Sciatic nerve (tissue), 2 donors: Measurements from ENCODE around the gene SMIM26. TPM values are rescaled to one million over a fixed set of nuclear protein-coding genes. Genes with fewer than 3 reads are reported as not detected.

Experiments
- ATAC-seq: fragments of 200-7000 bp; cut with Tn5 transposase; one replicate; pipeline ENCODE4 v1.9.1; 2020; ENCODE audit warnings: mild to moderate bottlenecking, moderate library complexity
- DNase-seq: peaks from one replicate; pipeline ENCODE4 v3.0.0-alpha.2; 2020; ENCODE audit warnings: low spot score
- intact Hi-C: fragments of 100-400 bp; cut with DNase I; formaldehyde crosslinking; loops from one replicate; pipeline ENCODE4 v1.14.2; 2022
- total RNA-seq: library from RNA; stranded (reverse); fragmentation: NEBNext Ultra II Directional; extraction: Animal tissue kit (Norgen Biotek cat#: 25700); gene quantifications from one replicate; pipeline ENCODE4 v1.2.1, GENCODE V29; 2021
- donor health status: DM: no; HTN: no; CAD: no.
- donor health status: DM: no; HTN: no; CAD: no.

SMIM26 gene
- total RNA-seq, 1 donor from 2014 or later, result 53.0 TPM

DNA sequence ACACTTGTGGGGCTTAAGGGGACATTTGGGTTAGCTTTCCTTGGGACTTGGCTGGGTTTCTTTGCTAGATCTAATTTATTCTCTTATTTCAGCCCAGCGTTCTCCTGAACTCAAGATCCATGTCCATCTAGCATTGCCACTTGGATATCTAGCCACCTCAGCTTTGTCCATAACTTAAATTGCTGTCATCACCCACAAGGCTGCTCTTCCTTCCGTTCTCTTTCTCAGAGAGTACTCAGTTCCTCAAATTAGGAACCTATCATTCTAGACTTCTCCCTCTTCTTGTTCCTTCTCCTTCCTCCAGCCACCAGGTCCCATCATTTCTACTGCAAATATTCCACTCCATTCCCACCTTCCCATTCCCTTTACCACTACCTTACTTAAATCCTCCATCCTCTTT, 4.3 kb downstream of the SMIM26 start:
- intact Hi-C loops, result no loop called here
- ATAC-seq (no peak), DNase-seq (no peak)

DNA sequence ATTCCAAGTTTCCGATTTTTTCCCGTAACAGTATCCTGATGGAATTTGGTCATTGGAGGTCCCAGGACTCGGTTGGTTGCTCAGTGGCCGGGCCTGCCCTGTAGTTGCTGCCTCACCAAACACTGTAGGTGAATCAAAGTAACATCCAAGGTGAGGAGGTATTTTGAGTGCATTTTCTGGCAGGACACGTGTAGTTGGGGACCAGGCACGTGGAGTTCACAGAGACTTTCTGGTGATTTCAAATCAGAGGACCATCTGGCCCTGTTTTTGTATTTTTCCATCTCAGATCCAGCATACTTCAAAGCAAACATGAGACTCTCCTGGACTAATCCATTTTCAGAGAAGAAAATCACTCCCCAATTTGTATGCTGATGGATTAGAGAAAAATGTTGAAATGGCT, 10.7 kb downstream of the SMIM26 start:
- intact Hi-C loops, result no loop called here
- no peak for DNase-seq
- no peak for ATAC-seq

DNA sequence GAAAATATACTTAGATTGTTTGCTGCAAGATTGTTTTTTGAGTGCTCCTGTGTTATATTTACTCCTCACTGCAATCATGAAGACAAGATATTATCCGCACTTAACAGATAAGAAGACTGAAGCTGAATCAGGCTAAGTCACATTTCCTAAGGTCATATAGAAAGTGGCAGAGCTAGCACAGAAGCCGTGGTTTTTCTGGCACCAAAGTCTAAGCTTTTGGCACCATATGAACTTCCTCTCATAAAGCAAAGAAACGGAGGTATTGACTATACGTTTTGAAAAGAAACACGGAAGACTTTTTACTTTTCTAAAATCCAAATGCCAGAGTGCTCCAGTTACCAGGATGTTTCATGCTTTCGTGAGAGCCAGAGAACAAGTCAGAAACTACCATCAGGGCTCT, 11.3 kb downstream of the SMIM26 start:
- ATAC-seq, result no peak
- intact Hi-C loops, result no loop called here
- no peak for DNase-seq

DNA sequence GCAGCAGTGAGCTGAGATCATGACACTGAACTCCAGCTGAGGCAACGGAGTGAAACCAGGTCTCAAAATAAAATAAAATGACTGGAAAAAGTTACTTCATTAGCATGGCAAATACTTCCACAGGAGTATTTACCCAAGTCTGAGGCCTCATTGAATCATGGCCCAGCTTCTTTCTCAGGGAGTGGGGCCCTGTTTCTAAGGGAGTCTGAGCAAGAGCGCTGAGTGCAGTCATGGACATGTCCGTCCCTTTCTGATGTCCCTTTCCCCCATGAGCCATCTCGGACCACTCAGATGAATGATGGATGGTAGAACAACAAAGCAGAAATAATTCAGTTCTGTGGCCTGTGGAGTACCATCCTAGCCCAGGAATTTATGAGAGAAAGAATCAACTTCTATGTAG, 12.8 kb downstream of the SMIM26 start:
- ATAC-seq, result no peak
- DNase-seq, result no peak
- intact Hi-C loops, result no loop called here

DNA sequence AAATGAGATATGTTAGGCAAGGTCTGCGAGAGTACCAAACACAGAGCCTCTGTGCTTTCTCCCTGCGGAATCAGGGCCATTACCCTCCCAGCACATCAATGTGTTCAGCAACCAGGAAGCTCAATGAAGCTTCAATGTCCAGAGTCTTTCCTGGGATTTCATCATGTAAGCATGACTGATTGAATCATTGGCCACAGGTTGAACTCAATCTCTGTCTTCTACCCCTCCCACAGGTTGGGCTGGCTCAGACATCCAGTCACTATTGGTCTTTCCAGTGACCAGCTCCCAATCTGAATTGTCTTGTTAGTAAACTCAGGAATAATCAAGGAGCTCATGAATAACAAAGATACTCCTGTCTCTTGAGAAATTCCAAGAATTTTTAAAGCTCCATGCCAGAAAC, 17.9 kb downstream of the SMIM26 start:
- no peak for DNase-seq
- no peak for ATAC-seq
- intact Hi-C loops, result no loop called here

DNA sequence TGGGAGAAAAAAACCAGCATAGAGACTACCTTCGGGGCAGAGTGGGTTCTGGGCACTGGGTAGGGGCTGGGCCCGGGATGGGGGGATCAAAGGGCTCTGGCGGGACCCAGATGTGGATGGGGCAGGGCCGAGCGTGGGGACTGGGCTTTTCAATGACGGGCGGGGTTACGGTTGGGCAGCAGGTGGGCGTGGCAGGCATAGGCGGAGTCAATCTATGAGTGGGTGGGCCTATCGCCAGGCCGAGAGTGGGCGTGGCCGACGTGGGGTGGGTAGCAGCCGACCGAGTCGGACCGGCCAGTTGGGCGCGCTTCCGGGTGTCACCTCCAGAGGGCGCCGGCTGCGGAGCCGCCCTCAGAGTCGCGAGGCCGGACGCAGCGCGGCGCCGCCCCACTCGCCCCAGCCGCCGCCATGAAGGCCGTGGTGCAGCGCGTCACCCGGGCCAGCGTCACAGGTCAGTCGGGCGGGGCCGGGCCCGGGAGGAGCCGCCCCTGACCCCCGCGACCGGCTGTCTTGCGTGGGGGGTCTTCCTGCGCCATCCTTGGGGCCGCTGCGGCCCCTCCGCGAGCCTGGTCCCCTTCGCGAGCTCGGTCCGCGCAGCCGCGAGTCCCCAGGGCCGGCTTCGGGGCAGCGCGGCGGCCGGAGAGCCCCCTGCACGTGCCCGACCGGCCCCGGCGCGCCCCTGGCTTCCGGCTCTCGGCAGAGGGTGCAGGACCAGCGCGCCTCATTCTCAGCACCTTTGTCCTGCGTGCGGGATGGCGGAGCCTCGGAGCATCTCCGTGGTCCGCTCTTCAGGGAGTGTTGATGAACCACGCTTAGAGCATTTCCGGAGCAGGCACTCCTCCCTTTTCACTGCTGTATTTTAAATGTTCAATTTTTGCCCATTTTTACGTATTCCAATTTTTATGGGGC, 20.7 kb downstream of the SMIM26 start, which contains the start of gene DTD1:
TSS of gene DTD1 (plus strand) at position 390 of the 909 bp plus-strand sequence. CDS start at position 409, 19 bp downstream.
- ATAC-seq (peak; percentile 98), DNase-seq (peak; percentile 97)
- intact Hi-C loops, result no loop called here

DNA sequence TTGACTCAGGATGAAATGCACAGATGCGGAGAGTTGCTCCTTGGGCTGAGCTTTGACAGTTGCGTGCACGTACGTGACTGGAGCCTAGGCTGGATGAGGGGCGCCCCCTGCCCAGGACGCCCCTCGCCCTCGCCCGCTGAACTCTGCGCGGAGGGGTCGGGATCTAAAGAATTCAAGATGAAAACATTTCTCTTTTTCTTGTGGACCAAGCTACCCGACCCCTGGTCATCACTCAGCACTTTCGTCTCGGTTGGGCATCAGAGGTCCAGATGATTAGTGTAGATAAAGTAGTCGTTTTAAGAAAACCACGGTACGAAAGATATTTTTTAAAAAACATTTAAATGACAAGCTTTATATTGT, 21.3 kb downstream of the SMIM26 start:
- no peak for DNase-seq
- intact Hi-C loops, result no loop called here
- no peak for ATAC-seq

DNA sequence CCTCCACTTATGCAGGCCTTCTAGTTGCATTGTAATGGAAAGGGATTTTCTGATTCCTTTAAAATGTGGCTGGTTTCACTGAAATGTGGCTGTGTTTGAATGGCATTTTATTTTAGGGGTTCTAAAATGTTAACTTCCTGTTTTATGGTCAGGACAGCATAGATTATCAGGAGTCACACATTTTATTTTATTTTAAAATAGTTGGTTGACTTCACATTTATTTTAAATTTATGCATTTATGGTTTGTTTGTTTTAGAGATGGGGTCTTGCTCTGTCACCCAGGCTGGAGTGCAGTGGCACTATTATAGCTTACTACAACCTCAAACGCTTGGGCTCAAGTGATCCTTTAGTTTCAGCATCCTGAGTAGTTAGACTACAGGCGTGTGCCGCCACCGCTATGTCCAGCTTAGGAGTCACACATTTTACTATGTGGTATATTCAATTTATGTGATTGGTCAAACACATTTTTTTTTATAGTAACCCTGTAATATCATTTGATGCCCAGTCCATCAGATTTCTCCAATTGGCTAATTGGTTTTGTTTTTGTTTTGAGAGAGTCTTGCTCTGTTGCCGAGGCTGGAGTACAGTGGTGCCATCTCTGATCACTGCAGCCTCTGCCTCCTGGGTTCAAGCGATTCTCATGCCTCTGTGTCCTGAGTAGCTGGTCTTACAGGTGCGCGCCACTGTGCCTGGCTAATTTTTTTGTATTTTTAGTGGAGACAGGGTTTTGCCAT, 22.9 kb downstream of the SMIM26 start:
- intact Hi-C loops, result no loop called here

DNA sequence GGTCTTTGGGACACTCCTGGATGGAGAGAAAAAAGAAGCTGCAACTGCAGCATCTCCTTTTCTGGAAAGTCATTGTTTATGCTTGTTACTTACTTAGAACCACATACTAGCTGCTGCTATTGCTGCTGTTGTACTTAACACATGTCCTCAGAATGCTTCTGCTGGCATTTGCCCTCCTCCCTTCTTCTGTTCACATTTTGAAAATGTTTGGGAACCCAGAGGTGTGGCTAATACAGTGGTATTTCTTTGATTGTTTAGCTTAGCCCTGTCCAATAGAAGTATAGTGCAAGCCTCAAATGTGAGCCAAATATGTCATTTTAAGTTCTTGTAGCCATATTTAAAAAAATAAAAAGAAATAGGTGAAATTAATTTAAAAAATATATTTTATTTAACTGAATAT, 29.0 kb downstream of the SMIM26 start:
- ATAC-seq, result no peak
- intact Hi-C loops, result no loop called here
- no peak for DNase-seq

More for the DNA sequence above, 22.9 kb downstream of the SMIM26 start:
- ATAC-seq (no peak), DNase-seq (no peak)

DNA sequence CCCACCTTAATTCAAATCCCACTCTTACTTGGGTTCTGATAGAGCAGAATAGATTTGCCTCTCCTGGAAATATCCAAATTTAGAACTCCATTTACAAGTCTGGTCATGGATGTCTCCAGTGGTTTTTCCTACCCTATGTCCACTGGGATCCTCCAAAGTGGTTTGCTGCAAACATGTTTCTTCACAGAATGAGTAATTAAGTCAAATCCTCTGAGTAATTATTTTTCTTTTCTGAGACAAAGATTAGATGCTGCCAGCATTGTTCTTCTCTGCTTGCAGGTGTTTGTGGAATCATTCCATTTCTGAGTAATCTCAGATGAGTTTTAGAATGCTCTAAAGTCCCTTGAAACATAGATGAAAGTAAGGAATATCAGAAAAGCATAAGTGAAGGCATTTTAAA, 42.5 kb downstream of the SMIM26 start:
- no peak for ATAC-seq
- intact Hi-C loops, result no loop called here

DNA sequence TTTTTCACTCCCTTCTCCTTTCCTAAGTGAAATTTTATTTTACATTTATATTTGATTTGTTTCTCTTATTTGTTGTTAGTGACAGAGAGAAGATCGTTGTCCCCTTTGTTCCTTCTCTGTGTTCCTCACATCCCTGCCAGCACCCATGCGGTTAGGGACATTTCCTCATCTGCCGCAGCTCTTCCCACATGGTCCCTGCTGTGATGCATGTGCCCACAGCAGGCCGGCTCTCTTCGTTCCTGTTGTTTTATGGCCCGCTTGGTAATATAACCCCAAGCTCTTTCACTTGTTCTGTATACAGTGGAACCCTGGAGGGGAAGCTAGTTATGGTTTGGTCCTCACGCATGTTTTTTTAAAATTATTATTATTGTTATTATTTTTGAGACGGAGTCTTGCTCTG, 44.3 kb downstream of the SMIM26 start:
- intact Hi-C loops, result no loop called here

More for the DNA sequence above, 42.5 kb downstream of the SMIM26 start:
- no peak for DNase-seq

DNA sequence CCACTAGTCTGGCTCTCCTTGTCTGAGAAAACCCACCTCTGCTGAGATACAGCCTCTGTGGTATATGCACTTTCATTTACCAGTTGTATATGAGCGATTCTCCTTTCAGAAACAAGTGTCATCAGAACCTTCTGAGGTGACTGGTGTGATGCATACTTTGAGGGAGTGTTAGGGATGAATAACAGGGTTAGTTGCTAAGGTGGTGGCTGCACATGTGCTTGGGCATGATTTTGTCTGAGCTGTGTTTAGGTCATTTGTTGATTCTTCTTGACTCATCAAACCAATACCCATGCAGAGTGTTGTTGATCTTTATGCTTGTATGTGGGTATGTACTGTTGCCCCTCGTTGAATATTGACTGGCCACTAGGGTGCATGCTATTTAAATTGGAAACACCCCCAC, 46.3 kb downstream of the SMIM26 start:
- DNase-seq (no peak), ATAC-seq (no peak)
- intact Hi-C loops, result no loop called here

More for the DNA sequence above, 44.3 kb downstream of the SMIM26 start:
- no peak for DNase-seq
- ATAC-seq, result no peak

DNA sequence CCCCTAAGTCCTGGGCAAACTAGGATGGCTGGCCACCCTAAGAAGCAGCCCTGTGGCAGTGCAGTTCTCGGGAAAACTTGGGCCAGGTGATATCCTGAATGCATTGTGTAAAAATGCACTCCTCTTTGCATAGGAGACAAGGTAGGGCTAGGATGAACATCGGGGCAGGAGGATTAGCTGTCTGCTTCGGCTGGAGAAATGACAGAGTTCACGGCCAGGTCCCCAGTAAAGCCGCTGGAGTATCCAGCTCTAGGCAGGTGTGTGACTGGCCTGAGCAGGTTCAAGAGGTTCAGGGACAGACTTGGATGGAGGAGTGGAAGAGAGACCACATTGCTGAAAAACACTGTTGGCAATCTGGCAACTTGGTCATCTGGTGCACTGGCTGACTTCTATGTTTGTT, 47.0 kb downstream of the SMIM26 start:
- ATAC-seq (no peak), DNase-seq (no peak)
- intact Hi-C loops, result no loop called here

DNA sequence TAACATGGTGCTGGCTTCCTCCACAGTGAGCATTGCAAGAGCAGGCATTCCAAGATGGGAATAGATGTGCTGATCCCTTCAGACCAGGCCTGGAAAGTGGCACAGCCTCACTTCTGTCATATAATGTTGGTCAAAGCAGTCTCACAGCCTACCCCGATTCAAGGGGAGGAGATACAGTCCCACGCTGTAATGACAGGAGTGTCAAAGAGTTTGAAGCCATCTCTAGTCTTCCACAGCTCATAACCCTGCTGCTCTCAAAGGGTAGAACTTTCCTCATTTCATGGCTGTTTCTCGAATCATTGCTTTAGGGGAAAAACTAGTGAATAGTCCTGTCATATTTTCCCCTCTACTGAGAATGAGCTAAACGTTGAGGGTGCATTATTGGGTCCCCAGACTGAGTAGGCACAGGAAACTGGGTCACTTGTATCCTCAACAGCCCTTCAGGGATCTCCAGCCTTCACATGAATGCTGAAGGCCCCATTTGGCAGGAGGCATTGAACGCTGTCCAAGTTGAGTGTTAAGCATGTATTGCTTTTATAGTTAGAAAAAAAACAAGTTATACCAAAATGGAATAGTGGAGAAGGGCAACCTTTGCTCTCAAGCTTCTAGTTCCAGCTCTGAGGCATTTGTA, 47.9 kb downstream of the SMIM26 start:
- intact Hi-C loops, result no loop called here
- ATAC-seq, result no peak
- DNase-seq, result no peak

Other genes with a start within 250 kb of the SMIM26 start
- gene DZANK1, start 100.4 kb upstream of the SMIM26 start, total RNA-seq, result 3.5 TPM
- gene POLR3F, start 100.0 kb upstream of the SMIM26 start, total RNA-seq, result 7.7 TPM
- 12.2 TPM for gene RBBP9, start 70.2 kb upstream of the SMIM26 start, total RNA-seq
- 35.4 TPM for gene SEC23B, start 59.5 kb upstream of the SMIM26 start, total RNA-seq
- 31.6 TPM for gene DTD1, start 20.6 kb downstream of the SMIM26 start, total RNA-seq
- not detected for gene SCP2D1, start 246.4 kb downstream of the SMIM26 start, total RNA-seq